Measurements from ENCODE around the gene ELFN1.

ELFN1 gene

DNA sequence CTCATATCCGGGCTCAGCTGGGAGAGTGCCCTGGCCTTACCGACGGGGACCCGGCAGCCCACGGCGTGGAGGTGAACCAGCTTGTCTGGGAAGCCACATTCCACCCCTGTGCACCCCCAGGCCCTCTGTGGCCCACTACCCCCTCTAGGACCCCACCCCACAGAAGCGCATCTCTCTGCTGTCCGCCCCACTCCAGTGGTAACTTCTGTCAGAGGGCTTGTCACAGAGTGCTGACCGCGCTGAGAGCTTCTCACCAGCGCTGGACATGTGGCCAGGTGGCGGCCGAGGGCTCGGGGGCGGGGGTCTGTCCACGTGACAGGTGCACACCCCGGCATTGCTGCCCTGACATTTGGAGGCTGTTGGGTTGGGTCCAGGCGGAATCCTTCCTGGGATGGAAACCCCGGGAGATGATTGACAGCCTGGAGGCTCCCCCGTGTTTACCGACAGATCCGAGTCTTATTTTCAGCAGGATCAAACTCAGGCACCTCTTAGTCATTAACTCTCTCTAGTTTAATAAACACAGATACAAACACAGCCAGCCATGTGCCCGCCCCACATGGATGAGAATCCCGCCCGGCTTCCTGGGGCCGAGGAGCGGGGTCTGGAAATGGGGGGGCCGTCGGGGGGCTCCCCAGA lies 5.1 kb downstream of the ELFN1 start:
- in situ Hi-C loops (cut with MboI; ENCODE audit: low sequenced_read_pairs), result no loop called here

DNA sequence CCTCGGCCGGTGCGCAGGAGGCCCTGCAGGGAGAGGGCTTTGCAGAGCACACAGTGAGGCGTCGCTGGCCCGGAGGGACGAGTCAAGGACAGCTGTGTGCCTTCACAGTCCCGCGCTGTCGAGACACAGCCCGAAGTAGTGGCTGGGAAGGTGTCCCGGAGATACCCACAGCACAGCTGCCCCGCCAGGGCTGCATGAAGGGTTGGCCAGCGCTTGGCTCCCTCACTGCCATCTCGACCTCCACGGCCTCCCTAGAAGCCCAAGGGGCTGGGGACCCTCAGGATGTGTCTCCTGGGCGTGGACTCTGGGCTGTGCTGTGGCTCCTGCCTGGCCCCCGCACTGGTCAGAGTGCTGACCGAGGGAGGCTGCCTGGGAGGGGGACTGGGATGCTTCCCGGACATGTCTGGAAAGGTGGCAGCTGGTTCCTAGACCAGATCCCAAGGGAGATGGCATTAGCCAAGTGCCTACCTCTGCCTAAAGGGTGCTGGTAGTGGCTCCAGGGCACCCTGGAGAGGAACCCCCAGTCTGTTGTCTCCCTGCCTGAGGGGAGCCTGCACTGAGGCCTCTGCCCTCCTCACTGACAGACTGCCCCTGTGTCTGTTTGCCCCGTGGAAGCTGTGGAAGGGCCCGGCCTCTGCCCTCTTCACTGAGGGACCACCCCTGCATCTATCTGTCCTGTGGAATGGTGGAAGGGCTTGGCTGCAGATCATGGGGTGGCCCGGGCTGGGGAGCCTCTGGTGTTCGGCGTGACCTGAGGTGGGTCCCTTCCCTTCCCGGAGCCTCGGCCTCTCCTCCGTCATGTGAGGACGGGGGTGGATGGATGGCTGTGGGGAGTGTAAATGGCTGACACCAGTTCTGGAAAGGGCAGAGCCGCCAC lies 5.8 kb downstream of the ELFN1 start:
- in situ Hi-C loops (cut with MboI; ENCODE audit: low sequenced_read_pairs), result no loop called here

DNA sequence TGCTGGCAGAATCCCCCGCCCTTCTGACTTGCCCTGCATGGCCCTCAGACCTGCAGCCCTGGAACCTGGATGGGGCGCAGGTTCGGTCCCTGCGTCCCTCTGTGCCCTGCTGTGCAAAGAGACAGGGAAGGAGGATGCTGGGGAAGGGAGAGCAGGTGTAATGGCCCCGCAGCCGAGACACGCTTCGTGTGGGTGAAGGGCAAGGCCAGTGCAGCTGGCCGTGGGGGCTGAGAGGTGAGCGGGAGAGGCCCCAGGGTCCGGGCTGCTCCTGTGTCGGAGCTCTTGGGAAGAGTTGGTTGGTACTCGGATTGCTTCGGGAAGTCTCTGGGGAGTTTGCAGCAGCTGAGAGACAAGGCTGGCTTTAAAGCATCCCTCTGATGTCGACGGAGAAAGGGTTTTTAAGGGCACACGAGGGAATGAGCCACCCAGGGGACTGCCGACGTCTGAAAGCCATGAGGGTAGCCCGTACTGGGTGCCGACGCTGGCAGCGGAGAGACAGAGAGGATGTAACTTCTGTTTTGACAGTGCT lies 6.5 kb downstream of the ELFN1 start:
- in situ Hi-C loops (cut with MboI; ENCODE audit: low sequenced_read_pairs), result no loop called here

DNA sequence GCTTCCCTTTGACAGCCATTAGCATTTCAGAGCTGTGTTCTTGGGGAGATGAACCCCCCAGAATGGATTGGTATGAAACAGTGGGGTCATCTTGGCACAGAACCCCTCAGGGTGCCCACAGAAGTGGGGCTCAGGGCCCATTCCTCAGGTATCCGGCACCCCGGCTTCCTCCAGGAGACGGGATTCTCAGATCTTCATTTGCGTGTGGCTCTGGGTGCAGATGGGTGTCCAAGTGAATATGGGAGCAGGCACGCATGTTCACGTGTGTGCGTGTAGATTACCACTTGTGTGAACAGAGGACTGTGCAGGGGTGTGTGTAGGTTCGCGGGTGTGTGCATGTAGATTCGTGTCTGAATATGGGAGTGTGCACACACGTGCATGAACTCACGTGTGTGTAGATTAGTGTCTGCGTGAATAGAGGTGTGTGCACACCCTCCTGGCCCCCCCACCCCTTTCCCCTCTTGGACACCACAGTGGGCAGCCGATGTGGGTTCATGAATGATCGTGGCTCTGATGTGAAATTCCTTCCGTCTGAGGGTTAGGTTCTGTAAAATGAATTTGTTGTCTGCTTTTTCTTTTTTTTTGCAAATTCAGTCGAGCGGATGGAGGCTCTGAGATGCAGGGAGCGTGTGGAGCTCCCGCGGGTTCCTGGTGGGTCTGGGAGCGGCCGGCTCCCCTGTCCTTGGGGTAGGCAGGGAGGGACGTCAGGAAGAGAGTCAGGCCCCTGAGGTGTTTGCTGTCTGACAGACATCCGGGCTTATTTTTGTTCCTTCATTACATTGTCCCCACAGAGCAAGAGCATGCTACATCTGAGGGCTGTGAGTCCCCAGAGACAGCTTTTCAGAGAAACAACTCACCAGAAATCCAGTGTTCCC lies 7.4 kb downstream of the ELFN1 start:
- in situ Hi-C loops (cut with MboI; ENCODE audit: low sequenced_read_pairs), result no loop called here

DNA sequence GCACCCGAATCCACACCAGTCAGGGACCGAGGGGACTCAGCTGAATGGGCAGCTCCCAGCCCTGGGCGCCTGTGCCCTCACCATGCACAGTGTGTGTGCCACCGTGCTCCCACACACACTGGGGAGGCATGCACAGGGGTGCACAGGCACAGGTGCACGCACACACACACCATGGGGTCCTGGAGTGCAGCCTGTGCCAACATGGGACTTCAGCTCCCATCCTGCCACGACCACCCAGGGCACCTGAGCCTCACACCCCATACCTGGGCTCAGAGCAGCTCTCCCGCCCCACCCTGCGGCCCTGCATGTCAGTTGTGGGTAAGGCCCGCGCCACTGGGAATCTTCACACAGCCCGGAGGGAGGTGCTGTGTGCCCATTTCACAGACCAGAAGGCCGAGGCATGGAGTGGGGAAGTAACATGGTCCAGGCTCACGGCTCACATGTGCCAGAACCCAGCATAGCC lies 8.0 kb downstream of the ELFN1 start:
- in situ Hi-C loops (cut with MboI; ENCODE audit: low sequenced_read_pairs), result no loop called here

DNA sequence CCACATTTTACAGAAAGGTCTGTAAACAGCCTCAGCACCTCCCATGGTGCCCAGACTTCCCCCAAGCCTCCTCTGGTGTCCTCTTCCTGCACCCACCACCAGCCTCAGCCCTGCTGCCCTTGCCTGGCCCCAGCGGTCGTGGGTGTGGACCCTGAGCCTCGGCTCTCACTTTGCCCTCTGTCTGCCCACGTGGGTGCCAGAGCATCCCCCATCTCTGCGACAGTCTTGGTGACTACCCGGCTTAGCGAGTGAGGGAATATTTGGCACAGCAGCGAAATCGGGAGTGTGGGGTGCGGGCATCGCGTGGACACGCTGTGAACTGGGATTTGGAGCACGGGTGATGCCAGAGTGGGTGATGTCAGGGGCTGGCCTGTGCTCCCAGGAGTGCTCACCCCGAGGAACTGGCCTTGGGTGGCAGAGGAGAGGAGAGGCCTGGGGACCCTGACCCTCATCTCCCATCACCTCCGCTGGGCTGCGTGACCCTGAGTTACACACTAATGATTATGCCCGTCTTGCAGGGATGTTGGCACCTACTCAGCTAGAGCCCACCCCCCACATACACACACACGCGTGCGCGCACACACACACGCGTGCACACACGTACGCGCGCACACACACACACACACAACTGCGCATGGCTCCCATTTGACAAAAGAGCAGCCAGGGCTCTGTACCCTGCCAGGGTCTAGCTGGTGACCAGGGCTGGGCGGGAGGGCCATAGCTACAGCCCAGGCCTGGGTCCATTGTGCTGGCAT lies 8.7 kb downstream of the ELFN1 start:
- in situ Hi-C loops (cut with MboI; ENCODE audit: low sequenced_read_pairs), result no loop called here

DNA sequence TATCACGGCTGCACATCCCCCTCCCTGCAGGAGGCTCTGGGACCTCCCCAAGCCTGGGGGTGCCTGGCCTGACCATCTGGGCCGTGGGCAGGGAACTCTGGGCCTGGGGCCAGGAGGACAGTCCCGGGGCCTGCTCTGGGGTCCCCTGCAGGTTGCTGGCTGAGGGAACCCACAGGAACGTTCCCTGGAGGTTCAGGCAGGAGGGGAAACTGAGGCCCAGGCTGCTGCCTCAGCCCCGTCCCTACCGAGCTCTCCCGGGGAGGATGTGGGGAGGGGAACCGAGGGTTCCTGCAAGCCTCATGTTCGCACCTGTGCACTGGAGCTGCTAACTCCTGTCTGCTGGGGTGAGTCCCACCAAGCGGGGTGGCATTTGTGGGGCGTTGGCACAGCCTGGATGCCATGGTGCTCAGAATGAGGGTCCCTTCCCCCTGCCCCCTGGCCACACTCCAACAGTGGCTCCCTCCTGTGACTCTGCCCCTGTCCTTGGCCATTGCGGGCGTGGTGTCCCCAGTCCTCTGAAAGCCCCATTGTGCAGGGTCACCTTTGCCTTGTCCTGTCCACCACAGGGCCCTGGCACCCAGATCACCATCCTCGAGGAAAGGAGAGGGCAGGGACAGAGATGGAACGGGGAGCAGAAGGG lies 9.4 kb downstream of the ELFN1 start:
- in situ Hi-C loops (cut with MboI; ENCODE audit: low sequenced_read_pairs), result no loop called here

DNA sequence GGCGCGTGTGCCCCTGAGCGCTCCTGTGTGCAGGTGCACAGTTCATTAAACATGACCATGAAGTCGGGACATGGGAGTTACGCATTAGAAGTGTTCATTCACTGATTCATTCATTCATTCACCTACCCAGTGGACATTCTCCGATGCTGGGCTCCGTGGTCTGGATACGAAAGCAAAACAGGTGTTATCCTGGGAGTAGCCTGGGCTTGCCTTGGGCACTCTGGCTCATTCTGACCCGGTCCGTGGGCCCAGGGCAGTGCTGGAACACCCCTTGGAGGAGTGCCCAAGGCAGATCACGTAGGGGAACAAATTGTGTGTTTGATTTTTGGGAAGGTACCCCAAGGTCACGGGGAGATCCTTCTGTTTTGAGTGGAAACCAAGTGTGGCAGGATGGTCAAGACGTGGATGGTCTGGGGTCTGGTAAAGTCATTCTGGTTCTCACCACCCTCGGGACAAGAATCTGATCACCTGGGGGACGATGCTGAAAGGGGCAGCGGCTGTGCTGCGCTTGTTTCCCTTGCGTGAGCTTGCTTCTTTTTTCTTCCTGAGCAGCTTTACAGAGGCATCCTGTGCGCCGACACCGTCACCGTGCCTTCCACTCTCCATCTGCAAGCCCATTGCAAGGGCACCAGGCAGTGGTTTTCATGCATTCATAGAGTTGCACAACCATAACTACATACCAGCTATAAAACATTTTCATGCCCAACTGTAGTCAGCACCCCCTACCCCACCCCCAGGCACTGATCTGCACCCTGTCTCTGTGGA lies 10.1 kb downstream of the ELFN1 start:
- in situ Hi-C loops (cut with MboI; ENCODE audit: low sequenced_read_pairs), result no loop called here

DNA sequence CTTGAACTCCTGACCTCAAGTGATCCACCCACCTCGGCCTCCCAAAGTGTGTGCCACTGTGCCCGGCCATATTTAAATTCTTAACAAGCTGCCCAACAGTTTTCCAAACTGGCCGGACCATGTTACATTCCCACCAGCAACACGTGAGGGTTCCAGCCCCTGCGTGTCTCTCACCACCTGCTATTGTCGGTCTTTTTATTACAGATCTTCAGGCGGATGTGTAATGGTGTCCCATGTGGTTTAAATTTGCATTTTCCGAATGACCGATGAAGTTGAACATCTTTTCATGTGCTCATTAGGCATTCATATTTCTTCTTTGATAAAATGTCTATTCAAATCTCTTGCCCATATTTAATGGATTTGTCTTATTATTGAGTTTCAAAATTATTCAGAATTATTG lies 11.5 kb downstream of the ELFN1 start:
- in situ Hi-C loops (cut with MboI; ENCODE audit: low sequenced_read_pairs), result no loop called here

DNA sequence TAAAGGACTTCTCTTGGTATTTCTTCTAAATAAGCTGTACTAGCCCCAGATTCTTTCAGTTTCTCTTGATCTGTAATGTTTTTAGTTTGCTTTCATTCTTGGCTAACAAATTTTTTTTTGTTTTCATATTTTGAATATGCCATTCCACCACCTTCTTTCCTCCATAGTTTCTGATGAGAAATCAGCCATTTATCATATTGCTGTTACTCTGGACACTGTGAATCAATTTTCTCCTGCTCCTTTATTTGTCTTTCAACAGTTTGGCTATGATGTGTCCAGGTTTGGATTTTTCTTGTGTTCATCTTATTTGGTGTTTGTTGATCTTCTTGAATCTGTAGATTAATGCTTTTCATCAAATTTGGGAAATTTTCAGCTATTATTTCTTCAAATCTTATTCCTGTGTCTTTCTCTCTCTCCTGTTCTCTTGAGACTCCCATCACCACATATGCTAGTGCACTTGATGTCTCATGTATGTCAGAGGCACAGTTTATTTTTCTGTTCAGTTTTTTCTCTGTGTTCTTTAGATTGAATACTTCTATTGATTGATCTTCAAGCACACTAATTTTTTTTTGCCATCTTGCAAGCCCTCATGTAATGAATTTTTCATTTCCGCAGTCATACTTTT lies 15.0 kb downstream of the ELFN1 start:
- in situ Hi-C loops (cut with MboI; ENCODE audit: low sequenced_read_pairs), result no loop called here

DNA sequence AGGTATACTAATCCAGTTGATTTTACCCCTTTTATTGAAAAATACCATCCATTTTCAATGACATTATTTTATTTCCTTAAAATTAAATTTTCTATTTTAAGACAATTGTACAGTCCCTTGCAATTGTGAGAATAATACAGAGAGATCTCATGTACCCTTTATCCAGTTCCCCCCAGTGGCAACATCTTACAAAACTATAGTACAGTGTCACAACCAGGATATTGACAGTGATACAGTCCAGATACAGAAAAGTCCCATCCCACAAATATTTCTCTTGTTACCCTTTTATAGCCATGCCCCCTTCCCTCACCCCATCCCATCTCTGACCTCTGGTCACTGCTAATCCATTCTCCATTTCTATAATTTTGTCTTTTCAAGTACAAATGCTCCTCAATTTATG lies 18.5 kb downstream of the ELFN1 start:
- in situ Hi-C loops (cut with MboI; ENCODE audit: low sequenced_read_pairs), result no loop called here

DNA sequence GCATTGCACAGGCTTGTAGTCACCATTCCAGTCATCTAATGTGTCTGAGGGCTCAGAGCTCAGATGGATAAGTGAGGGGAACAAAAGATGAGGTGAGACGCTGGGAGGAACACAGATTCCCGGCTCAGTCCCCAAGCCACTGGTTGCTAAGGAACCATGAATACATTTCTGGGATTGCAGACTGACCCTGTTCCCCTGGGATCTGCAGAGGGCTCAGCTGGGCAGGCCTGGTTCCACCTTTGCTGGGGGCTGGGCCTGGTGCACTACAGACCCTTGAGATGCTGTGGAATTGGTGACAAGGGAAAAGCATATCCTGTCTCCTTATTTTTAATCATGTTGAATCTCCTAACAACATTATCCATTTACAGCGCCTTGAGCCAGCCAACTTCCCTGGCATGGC lies 19.2 kb downstream of the ELFN1 start:
- in situ Hi-C loops (cut with MboI; ENCODE audit: low sequenced_read_pairs), result no loop called here

DNA sequence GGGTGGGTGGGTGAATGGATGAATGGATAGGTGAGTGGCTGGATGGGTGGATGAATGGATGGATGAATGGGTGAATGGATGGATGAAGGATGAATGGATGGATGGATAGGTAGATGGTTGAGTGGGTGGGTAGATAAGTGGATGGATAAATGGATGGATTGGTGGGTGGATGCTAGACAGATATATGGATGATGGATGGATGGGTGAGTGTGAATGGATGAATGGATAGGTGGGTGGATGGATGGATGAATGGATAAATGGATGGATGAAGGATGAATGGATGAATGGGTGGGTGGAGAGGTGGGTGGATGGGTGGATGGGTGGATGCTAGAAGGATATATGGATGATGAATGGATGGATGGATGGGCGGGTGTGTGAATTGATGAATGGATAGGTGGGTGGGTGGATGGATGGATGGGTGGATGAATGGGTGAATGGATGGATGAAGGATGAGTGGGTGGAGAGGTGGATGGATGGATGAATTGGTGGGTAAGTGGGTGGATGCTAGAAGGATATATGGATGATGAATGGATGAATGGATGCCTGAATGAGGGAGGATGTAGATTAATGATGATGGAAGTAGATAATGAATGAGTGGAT lies 20.4 kb downstream of the ELFN1 start:
- in situ Hi-C loops (cut with MboI; ENCODE audit: low sequenced_read_pairs), result no loop called here

DNA sequence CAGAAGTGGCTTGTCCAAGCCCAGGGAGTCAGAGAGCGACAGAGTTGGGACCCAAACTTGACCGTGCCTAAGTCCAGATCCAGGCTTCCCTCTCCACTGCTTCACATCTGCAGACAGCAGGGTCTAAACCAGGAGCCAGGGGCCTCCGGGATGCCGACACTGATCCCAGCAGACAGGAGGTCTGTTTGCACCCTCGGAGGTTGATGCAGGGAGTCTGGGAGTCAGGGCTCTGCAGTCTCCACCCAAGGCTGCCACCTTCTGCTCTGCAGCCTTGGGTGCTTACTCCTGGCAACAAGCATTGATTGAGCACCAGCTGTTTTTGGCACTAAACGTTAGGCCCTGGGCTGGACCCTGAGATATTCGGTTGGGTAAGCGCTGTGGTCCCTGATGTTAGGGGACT lies 21.0 kb downstream of the ELFN1 start:
- in situ Hi-C loops (cut with MboI; ENCODE audit: low sequenced_read_pairs), result no loop called here

DNA sequence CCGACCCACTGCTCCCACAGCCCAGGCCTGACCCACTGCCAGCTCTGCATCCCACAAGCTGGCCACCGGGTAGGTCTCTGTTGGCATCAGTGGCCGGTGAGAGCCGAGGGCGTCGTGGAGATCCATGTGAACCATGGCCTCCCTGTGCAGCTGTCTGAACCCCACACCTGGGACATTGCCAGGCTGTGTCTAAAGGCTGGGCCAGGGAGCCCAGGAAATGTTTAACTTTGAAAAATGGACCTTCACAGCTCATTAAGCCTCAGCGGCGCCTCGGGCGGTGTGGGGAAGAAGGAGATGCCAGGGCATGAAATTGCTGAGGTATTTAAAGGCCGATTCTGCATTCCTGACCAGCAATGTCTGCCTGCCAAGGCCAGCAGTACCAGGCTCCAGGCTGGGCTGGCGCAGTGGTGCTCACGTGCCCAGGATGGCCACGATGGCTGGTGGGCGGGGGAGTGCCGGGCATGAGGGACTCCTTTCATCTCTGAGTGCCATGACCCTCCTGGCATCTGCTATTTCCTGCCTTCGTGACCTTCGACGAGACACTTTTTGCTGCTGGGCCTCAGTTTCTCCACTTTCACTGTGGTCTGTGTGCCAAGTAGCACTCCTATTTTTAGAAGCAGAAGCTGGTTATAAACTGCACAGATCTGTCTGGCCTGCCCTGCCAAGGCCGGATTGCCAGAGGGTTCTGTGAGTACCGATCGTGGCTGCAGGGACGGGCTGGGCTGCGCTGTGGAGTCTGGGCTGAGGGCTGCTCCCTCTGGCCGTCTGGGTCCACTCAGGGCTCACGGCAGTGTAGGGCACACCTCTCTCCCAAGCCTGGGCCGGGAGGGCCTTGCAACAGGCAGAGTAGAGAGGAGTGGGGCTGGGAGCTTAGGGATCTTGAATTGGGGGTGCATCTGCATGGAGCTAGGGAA lies 21.8 kb downstream of the ELFN1 start:
- in situ Hi-C loops (cut with MboI; ENCODE audit: low sequenced_read_pairs), result no loop called here

DNA sequence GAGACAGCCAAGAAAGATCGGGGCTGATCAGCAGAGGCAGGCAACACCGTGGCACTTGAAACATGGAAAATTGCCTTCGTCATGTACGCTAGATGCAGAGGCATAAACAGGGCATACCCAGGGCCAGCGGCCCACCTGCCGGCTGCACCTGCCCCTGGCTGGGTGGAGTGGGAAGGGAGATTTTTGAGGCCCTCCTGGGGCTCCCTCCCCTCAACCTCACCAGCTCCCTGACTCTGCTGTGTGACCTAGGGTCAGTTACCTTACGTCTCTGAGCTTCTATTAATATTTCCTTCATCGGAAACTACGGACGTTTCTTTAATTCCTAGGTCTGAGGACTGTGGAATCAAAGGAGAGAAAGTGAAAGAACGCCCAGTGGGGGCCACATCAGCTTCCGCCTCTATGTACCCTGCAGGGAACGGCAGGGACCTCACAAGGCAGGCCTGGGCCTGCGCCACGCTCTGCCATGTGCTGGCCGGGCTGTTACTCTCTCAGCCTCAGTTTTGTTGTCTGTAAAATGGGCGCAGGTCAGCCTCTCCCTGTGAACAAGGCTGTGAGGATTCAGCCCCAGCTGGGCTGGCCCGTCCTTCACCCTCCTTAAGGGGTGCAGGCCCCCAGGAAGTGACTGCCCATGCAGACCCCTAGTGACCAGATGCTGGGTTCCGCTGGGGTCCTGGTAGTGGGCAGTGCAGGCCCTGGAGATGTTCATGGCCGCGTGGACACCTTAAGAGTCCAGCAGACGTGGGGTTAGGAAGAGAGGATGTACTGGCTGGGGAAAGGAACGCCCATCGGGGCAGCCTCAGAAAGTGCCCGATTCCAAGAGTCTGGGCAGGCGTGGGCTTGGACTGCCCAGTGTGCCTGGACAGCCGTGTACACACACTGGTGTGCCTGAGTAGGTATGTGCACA lies 22.7 kb downstream of the ELFN1 start:
- in situ Hi-C loops (cut with MboI; ENCODE audit: low sequenced_read_pairs), result no loop called here
